Activated T-cell treated with anti-CD3 and anti-CD28 coated beads, Interleukin-2, amount 50 U/mL, for 4 hours (primary cell): ENCODE data around the gene ZBTB40. TPM values are rescaled to one million over a fixed set of nuclear protein-coding genes. Genes with fewer than 3 reads are reported as not detected.

Source experiments
- ATAC-seq, 2 donors: fragments of 200-7000 bp; cut with Tn5 transposase; one replicate each; pipeline ENCODE4 v1.10.0; 2021
- DNase-seq: peaks from one replicate; pipeline ENCODE4 v3.0.0-alpha.2; 2020
- H3K27me3 Mint-ChIP-seq: one replicate; pipeline ENCODE4 v1.8.0; 2021; ENCODE audit warnings: low read depth, mixed read lengths
- H3K36me3 Mint-ChIP-seq: one replicate; pipeline ENCODE4 v1.8.0; 2022; ENCODE audit warnings: mixed read lengths; ENCODE audit not compliant: insufficient read depth
- H3K4me1 Mint-ChIP-seq: one replicate; pipeline ENCODE4 v1.8.0; 2021; ENCODE audit warnings: low read depth, mixed read lengths
- H3K4me3 Mint-ChIP-seq: one replicate; pipeline ENCODE4 v1.8.0; 2021; ENCODE audit warnings: mild to moderate bottlenecking, moderate library complexity, mixed read lengths
- H3K9me3 Mint-ChIP-seq: one replicate; pipeline ENCODE4 v1.8.0; 2021; ENCODE audit warnings: mixed read lengths
- total RNA-seq, 3 donors: library from RNA; stranded (reverse); gene quantifications; one replicate each; pipeline ENCODE4 v1.2.1, GENCODE V29; 2021

Gene ZBTB40
- total RNA-seq, 3 donors from 2014 or later: 21.4 to 24.8 (median 24.5) TPM

DNA sequence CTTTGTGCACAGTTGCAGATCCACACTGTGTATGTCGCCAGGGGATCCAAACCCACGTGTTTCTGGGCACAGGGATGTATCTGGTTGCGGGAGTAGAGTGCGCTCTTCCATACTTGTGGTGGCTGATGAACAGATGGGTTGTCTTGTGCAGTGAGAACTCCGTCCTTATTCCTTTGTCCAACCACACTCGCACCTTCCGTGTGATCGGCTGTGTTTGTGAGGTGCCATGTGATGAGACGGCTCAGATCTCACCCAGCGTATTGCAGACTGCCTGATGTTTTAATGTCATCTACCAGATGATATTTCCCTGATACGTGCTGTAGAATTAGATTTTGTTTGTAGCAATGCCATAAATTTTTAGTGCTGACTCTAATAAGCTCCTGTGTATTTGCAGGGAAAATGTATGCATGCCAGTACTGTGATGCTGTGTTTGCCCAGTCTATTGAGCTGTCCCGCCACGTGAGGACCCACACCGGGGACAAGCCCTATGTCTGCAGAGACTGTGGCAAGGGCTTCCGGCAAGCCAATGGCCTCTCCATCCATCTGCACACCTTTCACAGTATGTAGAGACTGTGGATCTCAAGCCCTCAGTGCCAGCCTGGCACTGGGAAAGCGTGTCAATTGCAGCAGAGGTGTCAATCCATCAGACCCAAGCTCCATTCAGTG lies 65.4 kb downstream of the ZBTB40 start:
- H3K4me1 Mint-ChIP-seq: no peaks in the 10 kb centered on the region
- ATAC-seq (no peak), DNase-seq (no peak)
- H3K36me3 Mint-ChIP-seq: peaks cover 59% of the 10 kb centered on the region
- no peak overlapping the region for H3K4me3 Mint-ChIP-seq
- no peaks in the 10 kb centered on the region for H3K9me3 Mint-ChIP-seq
- H3K27me3 Mint-ChIP-seq: no peaks in the 10 kb centered on the region

DNA sequence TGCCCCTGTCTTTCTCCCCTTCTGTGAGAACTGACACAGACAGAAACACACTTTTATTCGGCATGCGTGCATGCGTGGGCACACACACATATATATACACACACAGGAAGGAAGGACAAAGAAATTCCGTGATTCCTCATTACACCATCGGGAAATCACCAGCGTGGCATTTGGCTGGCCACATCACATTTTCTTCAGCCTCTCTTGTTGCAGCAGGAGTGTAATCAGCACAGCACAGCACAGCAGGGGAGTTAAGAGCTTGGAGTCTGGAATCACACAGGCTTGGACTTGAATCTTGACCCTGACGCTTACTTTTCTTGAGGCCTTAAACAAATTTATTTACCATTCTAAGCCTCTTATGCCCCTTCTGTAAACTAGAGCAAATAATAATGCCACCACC lies 66.3 kb downstream of the ZBTB40 start:
- H3K27me3 Mint-ChIP-seq: no peaks in the 10 kb centered on the region
- DNase-seq (no peak), ATAC-seq (no peak)
- peaks cover 56% of the 10 kb centered on the region for H3K36me3 Mint-ChIP-seq
- no peaks in the 10 kb centered on the region for H3K9me3 Mint-ChIP-seq
- no peaks in the 10 kb centered on the region for H3K4me1 Mint-ChIP-seq
- no peak overlapping the region for H3K4me3 Mint-ChIP-seq

DNA sequence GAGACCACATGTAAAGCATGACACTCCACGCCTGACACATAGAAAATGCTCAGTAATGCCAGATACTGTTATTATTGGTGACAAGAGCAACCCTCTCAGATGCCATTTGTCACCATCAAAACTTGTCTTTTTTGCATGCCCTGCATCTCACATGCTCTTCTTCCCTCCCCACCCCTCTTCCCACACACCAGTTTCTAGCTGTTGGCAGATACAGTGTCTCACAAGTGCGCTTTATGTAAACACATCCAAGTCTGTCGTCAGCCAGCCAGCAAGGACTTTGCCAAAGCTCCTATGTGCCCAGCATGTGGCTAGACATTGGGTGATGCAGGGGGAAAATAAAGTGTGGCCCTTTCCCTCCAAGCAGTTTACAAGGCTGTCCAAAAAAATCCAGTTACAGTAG lies 66.7 kb downstream of the ZBTB40 start:
- no peak overlapping the region for H3K4me3 Mint-ChIP-seq
- no peaks in the 10 kb centered on the region for H3K27me3 Mint-ChIP-seq
- DNase-seq: no peak
- H3K4me1 Mint-ChIP-seq: no peaks in the 10 kb centered on the region
- no peaks in the 10 kb centered on the region for H3K9me3 Mint-ChIP-seq
- H3K36me3 Mint-ChIP-seq: peaks cover 56% of the 10 kb centered on the region
- no peak for ATAC-seq

DNA sequence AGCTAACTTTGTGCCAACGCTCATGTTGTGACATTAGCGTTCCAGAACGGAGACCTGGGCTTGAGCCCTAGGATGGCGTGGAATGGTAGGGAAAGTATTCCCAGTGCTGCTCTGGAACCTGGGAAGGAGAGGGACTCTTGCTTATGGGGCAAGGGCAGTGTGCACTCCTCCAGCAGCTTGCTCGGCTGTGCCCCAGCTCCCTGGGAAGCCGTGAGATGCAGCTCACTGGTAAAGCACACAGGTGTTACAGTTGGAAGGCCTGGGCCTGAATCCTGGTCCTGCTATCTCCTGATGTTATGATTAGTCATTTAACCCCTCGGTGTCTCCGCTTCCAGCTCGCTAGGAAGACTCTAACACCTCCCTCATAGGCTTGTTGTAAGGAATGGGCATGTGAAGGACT lies 69.2 kb downstream of the ZBTB40 start:
- Mint-ChIP-seq H3K4me1 (no peaks in the 10 kb centered on the region), H3K9me3 (no peaks in the 10 kb centered on the region), H3K4me3 (no peak overlapping the region), H3K36me3 (peaks cover 54% of the 10 kb centered on the region), H3K27me3 (no peaks in the 10 kb centered on the region)
- ATAC-seq (no peak), DNase-seq (no peak)

DNA sequence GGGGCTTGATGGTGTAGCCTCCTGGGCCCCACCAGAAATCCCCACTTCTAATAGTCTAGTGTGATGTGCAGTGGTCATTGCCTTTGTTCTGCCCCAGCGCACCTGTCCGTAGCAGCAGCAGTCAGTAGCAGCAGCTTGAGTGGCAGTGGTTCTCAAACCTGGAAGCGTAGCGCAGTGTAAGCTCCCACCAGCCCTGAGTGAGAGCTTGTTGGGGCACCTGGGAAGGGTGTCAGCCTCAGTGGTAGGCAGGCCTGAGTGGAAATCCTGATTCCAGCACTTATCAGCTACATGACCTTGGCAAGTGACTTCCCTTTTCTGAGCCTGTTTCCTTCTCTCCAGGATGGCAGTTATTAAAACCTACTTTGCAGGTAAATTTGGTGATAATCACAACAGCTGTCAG lies 70.0 kb downstream of the ZBTB40 start:
- H3K36me3 Mint-ChIP-seq: peaks cover 53% of the 10 kb centered on the region

DNA sequence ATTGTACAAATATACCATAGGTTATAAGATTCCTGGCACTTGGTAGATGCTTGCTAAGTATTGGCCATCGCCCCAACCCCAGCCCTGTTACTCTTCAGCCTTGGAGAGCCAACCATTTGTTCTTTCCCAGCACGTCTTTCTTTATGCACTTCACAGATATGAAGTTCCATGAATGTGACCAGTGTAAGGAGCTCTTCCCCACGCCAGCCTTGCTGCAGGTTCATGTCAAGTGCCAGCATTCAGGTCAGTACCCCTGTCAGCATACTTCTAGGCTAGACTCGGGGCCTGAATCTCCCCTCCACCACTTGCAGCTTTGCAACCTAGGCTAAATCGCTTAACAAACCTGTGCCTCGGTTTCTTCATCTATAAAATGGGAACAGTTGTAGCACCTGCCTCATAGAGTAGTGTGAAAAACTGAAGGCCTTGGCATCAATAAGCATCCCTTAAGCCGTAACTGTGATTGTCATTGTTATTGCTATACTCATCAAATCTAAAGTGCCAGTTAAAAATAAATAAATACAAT lies 70.6 kb downstream of the ZBTB40 start:
- no peaks in the 10 kb centered on the region for H3K9me3 Mint-ChIP-seq
- no peaks in the 10 kb centered on the region for H3K27me3 Mint-ChIP-seq
- H3K4me1 Mint-ChIP-seq: no peaks in the 10 kb centered on the region
- DNase-seq (no peak), ATAC-seq (no peak)
- H3K36me3 Mint-ChIP-seq: peaks cover 52% of the 10 kb centered on the region
- no peak overlapping the region for H3K4me3 Mint-ChIP-seq

More for the DNA sequence above, 70.0 kb downstream of the ZBTB40 start:
- no peak for DNase-seq
- H3K4me3 Mint-ChIP-seq: no peak overlapping the region
- no peak for ATAC-seq
- no peaks in the 10 kb centered on the region for H3K9me3 Mint-ChIP-seq
- no peaks in the 10 kb centered on the region for H3K4me1 Mint-ChIP-seq
- H3K27me3 Mint-ChIP-seq: no peaks in the 10 kb centered on the region

DNA sequence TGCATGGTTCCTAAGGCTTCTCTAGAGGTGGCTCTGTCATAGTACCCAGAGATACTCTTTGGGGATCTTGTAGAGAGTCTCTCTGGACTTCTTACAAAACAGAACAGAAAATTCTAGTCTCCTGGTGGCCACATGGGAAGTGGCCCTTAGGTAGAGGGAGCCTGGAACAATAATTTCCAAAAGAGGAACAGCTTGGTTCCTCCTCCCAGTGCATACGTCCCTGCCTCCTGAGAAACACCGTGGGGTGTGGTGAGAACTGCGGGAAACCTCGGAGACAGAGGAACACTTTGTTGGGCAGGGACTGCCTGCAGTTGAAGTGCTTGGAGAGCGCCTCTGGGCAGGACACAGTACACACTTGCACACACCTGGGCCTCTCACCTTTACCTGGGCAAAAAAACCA lies 72.8 kb downstream of the ZBTB40 start:
- Mint-ChIP-seq H3K36me3 (peaks cover 40% of the 10 kb centered on the region), H3K27me3 (no peaks in the 10 kb centered on the region), H3K9me3 (no peaks in the 10 kb centered on the region), H3K4me1 (no peaks in the 10 kb centered on the region), H3K4me3 (no peak overlapping the region)
- no peak for ATAC-seq
- DNase-seq: no peak

DNA sequence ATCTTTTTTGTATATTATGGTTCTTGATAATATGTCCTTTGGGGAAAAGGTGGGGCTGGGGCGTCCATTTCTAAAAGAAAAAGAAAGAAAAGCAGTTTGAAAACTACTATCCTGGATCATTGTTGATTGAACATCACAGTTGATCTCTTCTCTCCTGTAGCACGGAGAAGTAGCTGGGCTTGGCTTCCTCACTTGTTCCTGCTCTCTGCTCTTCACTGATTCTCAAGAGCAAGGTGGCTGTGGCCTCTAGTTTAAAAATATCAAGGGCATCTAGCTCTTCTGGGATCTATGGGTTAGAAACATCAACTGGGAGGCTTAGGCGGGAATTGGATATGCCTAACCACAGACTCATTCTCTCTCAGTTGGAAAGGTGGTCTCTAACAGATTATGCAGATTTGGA lies 73.6 kb downstream of the ZBTB40 start:
- Mint-ChIP-seq H3K4me1 (no peaks in the 10 kb centered on the region), H3K36me3 (peaks cover 39% of the 10 kb centered on the region)

DNA sequence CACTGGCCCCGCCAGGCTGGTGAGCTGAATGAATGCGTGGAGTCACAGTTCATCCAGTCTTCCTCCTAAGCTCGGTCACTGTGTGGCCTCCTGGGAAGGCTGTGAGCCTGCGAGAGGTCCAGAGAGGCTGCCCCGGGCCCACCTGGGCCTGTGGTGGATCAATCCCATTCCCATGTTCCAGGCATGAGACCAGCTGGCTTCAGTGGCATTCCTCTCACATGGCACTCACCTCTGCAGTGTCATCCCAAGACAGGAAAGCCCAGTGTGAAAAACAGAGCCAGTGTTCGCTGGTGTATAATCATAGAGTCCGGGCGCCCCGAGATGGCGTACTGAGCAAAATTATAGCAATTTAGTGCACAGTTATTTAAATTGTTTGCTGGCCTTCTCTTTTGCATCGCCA lies 74.0 kb downstream of the ZBTB40 start:
- H3K4me1 Mint-ChIP-seq: no peaks in the 10 kb centered on the region
- H3K9me3 Mint-ChIP-seq: no peaks in the 10 kb centered on the region
- ATAC-seq (no peak), DNase-seq (no peak)
- H3K4me3 Mint-ChIP-seq: no peak overlapping the region
- peaks cover 35% of the 10 kb centered on the region for H3K36me3 Mint-ChIP-seq
- no peaks in the 10 kb centered on the region for H3K27me3 Mint-ChIP-seq

More for the DNA sequence above, 73.6 kb downstream of the ZBTB40 start:
- Mint-ChIP-seq H3K27me3 (no peaks in the 10 kb centered on the region), H3K9me3 (no peaks in the 10 kb centered on the region), H3K4me3 (no peak overlapping the region)
- DNase-seq (no peak), ATAC-seq (no peak)

DNA sequence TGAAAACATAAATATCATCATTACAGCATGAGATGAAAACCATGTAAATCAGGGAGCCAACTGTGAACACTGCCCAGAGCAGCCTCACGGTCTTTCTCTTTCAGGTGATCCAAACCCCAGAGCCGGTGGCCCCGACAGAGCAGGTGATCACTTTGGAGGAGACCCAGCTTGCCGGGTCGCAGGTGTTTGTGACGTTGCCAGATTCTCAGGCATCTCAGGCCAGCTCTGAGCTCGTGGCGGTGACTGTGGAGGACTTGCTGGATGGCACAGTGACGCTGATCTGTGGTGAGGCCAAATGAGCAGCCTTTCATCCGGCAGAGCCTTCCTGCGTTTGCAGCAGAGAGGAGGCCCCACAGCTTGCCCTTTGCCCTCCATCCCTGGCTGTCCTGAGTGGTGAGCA lies 74.4 kb downstream of the ZBTB40 start:
- no peaks in the 10 kb centered on the region for H3K4me1 Mint-ChIP-seq

DNA sequence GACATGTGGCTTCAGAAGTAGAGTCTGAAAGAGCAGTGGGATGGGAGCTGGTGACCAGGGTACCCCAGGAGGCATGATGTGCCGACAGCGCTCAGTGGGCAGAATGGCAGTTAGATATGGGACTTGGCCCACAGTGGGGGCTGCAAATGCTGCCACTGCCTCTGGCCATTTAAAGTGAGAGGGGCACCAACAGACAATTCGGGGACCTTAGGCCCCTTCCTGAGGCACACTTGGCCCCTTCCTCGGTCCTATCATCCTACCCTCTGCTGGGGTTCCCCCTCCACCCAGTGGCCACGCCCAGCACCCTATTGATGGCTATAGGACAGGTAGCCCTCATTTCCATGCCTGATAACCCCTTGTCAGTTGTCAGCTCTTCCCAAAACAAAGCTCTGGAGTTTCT lies 75.0 kb downstream of the ZBTB40 start:
- Mint-ChIP-seq H3K4me3 (no peak overlapping the region), H3K9me3 (no peaks in the 10 kb centered on the region), H3K27me3 (no peaks in the 10 kb centered on the region), H3K4me1 (no peaks in the 10 kb centered on the region), H3K36me3 (peaks cover 36% of the 10 kb centered on the region)
- ATAC-seq: no peak
- no peak for DNase-seq

More for the DNA sequence above, 74.4 kb downstream of the ZBTB40 start:
- no peak for ATAC-seq
- H3K36me3 Mint-ChIP-seq: peaks cover 35% of the 10 kb centered on the region
- DNase-seq: no peak
- no peaks in the 10 kb centered on the region for H3K27me3 Mint-ChIP-seq
- H3K4me3 Mint-ChIP-seq: no peak overlapping the region
- no peaks in the 10 kb centered on the region for H3K9me3 Mint-ChIP-seq

DNA sequence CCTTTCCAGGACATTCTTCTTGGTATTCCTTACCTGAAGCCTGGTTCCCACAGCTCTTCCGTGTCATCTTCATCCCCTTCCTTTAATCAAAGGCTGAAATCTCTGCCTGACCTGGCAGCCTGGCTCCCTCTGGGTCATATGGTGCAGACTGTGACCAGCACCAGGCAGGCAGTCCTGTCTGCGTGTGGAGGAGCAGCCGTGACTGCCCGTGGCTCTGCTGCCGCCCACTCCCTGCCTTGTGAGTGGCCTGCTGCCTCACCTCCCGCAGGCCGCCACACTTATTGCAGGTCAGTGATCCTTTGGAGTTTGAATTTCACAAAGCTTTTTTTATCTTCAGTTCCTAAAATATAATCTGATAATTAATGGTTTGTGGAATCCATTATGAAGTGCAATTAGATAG lies 75.5 kb downstream of the ZBTB40 start:
- Mint-ChIP-seq H3K36me3 (peaks cover 36% of the 10 kb centered on the region), H3K4me1 (no peaks in the 10 kb centered on the region), H3K9me3 (no peaks in the 10 kb centered on the region), H3K27me3 (no peaks in the 10 kb centered on the region), H3K4me3 (no peak overlapping the region)
- DNase-seq (no peak), ATAC-seq (no peak)

DNA sequence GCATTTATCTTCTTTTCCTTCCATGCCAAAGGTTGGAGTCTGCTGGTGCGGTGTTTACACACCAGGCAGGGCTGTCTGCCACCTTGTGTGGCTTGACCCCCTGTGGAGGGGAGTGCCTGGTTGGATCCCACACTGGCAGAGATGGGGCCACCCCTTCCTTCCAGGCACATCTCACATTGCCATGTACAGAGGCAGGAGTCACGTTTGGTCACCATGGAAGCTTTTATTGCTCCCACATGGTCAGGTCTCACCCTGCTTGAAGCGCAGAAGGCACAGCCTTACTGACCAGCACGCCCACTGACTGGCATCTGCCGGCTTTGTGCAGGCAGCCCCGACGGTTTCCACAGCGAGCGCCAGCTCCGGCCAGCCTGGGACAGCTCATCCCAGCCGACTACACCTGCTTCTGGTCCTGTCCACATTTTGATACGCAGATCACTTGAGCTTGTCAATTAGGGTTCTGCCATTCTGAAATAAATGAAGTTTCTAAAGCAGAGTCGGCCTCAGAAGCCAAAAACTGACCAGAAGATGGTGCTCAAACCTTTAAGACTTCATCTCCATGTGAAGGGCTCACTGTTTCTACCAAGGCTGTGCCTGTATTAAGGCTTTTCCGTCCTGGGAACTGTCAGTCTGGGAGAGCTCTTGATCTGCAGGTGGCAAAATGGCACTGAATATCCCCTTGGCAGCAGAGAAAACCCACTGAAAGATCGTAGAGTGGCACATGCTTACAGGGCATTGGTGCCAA lies 76.1 kb downstream of the ZBTB40 start:
- no peak for ATAC-seq
- Mint-ChIP-seq H3K36me3 (peaks cover 36% of the 10 kb centered on the region), H3K4me3 (no peak overlapping the region), H3K27me3 (no peaks in the 10 kb centered on the region), H3K4me1 (no peaks in the 10 kb centered on the region), H3K9me3 (no peaks in the 10 kb centered on the region)
- DNase-seq: no peak

DNA sequence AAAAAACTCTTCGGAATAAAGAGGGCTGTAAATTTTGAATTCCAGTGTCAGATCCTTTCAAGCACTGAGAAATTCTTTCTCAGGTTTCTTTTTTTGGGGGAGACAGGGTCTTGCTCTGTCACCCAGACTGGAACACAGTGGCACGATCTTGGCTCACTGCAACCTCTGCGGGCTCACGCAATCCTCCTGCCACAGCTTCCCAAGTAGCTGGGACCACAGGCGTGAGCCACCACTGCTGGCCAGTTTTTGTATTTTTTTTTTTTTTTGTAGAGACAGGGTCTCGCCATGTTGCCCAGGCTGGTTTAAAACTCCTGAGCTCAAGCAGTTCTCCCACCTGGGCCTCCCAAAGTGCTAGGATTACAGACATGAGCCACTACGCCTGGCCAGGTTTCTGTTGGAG lies 76.8 kb downstream of the ZBTB40 start:
- ATAC-seq: no peak

More for the DNA sequence above, 76.8 kb downstream of the ZBTB40 start:
- DNase-seq: no peak
- Mint-ChIP-seq H3K9me3 (no peaks in the 10 kb centered on the region), H3K4me1 (no peaks in the 10 kb centered on the region), H3K36me3 (peaks cover 35% of the 10 kb centered on the region), H3K27me3 (no peaks in the 10 kb centered on the region), H3K4me3 (no peak overlapping the region)
